OCI-LY3 (cell line): Measurements from ENCODE around the gene DIPK1B.

Experiments
- H2AFZ ChIP-seq: fragments of 200-600, 300-600 bp; shearing (Covaris generic); 2 replicates; pipeline ENCODE4 v1.6.0; 2014; ENCODE audit warnings: antibody characterized with exemption, low read depth, low read length
- H3K27ac ChIP-seq: fragments of 200-600, 300-600 bp; sonication (generic); 2 replicates; pipeline ENCODE4 v1.5.1; 2014; ENCODE audit warnings: mild to moderate bottlenecking, low read length, moderate library complexity, mixed read lengths
- H3K27me3 ChIP-seq: fragments of 200-600, 300-600 bp; sonication (generic); 2 replicates; pipeline ENCODE4 v1.6.1; 2014; ENCODE audit warnings: low read depth, low read length, mixed read lengths
- H3K36me3 ChIP-seq: fragments of 200-600, 300-600 bp; sonication (generic); replicated peaks from 2 replicates; pipeline ENCODE3; 2014; ENCODE audit warnings: low read depth, low read length, mixed read lengths
- H3K4me1 ChIP-seq: fragments of 300-600, 200-600 bp; sonication (generic); 2 replicates; pipeline ENCODE4 v1.6.1; 2014; ENCODE audit warnings: low read length, mixed read lengths
- H3K4me2 ChIP-seq: fragments of 200-600, 300-600 bp; sonication (generic); 2 replicates; pipeline ENCODE4 v1.6.1; 2014; ENCODE audit warnings: low read length, mixed read lengths
- H3K4me3 ChIP-seq: fragments of 300-600, 200-600 bp; sonication (generic); 2 replicates; pipeline ENCODE4 v1.5.1; 2014; ENCODE audit warnings: antibody characterized with exemption, mild to moderate bottlenecking, low read length, moderate library complexity
- H3K79me2 ChIP-seq: fragments of 300-600, 200-600 bp; shearing (Covaris generic); 2 replicates; pipeline ENCODE4 v1.6.1; 2014; ENCODE audit warnings: mild to moderate bottlenecking, low read length, mixed read lengths
- H3K9ac ChIP-seq: fragments of 300-600, 200-600 bp; shearing (Covaris generic); 2 replicates; pipeline ENCODE4 v1.6.0; 2014; ENCODE audit warnings: mild to moderate bottlenecking, low read length, moderate library complexity
- H3K9me3 ChIP-seq: fragments of 200-600, 300-600 bp; shearing (Covaris generic); 2 replicates; pipeline ENCODE4 v1.6.1; 2014; ENCODE audit warnings: low read length, mixed read lengths; ENCODE audit not compliant: insufficient read depth
- H4K20me1 ChIP-seq: fragments of 200-600, 300-600 bp; sonication (generic); 2 replicates; pipeline ENCODE4 v1.6.1; 2016; ENCODE audit warnings: low read length, mixed read lengths; ENCODE audit not compliant: insufficient read depth
- EZH2phosphoT487 ChIP-seq: fragments of 200-600 bp; shearing (Covaris generic); IDR thresholded peaks from 2 replicates; pipeline ENCODE4 v1.6.1; 2018; ENCODE audit warnings: antibody characterized with exemption, mixed run types, low read depth
- TF ChIP-seq, protein P1 (sequence below): fragments of 200-600, 300-600 bp; sonication (generic); IDR thresholded peaks from 2 replicates; pipeline ENCODE4 v1.5.1; 2014; ENCODE audit warnings: antibody characterized with exemption, low read length, low read depth

DIPK1B gene

DNA sequence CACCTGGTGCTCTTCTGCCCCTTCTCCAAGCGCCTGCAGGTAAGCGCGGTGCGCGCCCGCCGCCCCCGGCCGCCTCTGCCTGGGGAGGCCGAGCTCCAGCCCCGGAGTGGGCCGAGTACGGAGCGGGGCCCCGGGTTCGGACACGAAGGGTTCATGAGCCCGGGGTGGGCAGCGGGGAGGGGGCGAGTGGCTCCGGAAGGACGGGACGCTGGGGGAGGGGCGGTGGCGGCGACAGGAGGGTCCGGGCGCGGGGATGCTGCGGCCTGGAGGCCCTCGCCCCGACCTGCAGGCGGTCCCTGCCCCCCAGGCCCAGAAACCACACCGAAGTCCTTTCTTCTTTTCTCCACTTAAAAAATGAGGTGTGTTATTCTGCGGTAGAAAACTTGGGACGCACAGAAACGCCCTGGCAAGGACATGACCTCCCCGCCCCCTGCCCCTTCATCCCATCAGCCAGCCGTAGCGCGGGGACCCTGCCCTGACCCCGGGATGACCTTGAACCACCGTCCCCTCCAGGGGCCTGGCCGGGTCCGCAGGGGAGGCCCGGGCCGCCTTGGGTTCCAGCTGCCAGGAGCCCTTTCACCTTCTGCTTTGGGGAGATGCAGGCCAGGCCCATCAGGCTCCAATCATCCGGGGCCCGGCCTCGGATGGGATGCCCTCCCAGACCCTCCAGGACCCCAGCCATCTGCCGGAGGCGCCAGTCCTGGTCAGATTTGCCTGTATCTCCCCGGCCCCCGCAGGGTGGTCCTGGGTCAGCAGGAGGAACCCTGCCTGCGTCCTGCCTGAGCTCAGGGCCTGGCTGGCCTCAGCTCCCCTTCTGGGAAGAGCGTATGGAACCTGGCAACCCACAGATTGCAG, 545 bp downstream of the DIPK1B start:
- no peaks in the 10 kb centered on the region for H3K4me1 ChIP-seq
- H3K36me3 ChIP-seq = no peaks in the 10 kb centered on the region
- no peaks in the 10 kb centered on the region for H3K9me3 ChIP-seq
- peak overlapping the region; percentile 72 for H3K4me2 ChIP-seq
- TF ChIP-seq EZH2phosphoT487 = no peak
- TF ChIP-seq, protein P1, sequence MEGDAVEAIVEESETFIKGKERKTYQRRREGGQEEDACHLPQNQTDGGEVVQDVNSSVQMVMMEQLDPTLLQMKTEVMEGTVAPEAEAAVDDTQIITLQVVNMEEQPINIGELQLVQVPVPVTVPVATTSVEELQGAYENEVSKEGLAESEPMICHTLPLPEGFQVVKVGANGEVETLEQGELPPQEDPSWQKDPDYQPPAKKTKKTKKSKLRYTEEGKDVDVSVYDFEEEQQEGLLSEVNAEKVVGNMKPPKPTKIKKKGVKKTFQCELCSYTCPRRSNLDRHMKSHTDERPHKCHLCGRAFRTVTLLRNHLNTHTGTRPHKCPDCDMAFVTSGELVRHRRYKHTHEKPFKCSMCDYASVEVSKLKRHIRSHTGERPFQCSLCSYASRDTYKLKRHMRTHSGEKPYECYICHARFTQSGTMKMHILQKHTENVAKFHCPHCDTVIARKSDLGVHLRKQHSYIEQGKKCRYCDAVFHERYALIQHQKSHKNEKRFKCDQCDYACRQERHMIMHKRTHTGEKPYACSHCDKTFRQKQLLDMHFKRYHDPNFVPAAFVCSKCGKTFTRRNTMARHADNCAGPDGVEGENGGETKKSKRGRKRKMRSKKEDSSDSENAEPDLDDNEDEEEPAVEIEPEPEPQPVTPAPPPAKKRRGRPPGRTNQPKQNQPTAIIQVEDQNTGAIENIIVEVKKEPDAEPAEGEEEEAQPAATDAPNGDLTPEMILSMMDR = no peak
- H3K27me3 ChIP-seq = no peaks in the 10 kb centered on the region
- no peaks in the 10 kb centered on the region for H4K20me1 ChIP-seq
- H3K4me3 ChIP-seq = peak overlapping the region; percentile 81
- H2AFZ ChIP-seq = no peak overlapping the region
- no peak overlapping the region for H3K27ac ChIP-seq
- peak overlapping the region; percentile 63 for H3K9ac ChIP-seq
- H3K79me2 ChIP-seq = no peaks in the 10 kb centered on the region

DNA sequence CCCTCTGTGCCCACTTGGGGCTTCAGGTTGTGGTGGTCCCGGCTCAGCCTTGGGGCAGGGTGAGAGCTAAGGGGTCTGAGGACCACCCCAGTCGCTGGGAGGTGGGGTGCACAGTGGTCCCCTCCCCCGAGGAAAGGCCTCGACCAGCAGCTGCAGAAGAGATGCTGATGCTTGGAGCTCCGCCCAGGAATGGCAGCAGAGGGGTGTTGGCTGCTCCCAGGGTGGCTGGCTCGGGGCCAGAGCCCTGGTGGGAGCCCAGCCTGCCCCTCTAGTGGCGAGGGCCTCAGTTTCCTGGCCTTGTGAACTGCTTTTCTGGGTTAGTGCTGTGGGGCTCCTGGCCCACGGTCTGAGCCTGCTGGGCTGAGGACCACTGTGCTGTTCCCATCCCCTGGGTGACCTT, 1.2 kb downstream of the DIPK1B start:
- peak overlapping the region; percentile 63 for H3K9ac ChIP-seq
- H3K36me3 ChIP-seq = no peaks in the 10 kb centered on the region
- no peak overlapping the region for H2AFZ ChIP-seq
- H3K4me2 ChIP-seq = peak overlapping the region; percentile 72
- H3K79me2 ChIP-seq = no peaks in the 10 kb centered on the region
- no peaks in the 10 kb centered on the region for H3K27me3 ChIP-seq
- H3K4me3 ChIP-seq = peak overlapping the region; percentile 81
- no peaks in the 10 kb centered on the region for H3K9me3 ChIP-seq
- no peak overlapping the region for H3K27ac ChIP-seq
- no peaks in the 10 kb centered on the region for H4K20me1 ChIP-seq
- no peak for TF ChIP-seq EZH2phosphoT487
- TF ChIP-seq, protein P1 = no peak
- H3K4me1 ChIP-seq = no peaks in the 10 kb centered on the region

DNA sequence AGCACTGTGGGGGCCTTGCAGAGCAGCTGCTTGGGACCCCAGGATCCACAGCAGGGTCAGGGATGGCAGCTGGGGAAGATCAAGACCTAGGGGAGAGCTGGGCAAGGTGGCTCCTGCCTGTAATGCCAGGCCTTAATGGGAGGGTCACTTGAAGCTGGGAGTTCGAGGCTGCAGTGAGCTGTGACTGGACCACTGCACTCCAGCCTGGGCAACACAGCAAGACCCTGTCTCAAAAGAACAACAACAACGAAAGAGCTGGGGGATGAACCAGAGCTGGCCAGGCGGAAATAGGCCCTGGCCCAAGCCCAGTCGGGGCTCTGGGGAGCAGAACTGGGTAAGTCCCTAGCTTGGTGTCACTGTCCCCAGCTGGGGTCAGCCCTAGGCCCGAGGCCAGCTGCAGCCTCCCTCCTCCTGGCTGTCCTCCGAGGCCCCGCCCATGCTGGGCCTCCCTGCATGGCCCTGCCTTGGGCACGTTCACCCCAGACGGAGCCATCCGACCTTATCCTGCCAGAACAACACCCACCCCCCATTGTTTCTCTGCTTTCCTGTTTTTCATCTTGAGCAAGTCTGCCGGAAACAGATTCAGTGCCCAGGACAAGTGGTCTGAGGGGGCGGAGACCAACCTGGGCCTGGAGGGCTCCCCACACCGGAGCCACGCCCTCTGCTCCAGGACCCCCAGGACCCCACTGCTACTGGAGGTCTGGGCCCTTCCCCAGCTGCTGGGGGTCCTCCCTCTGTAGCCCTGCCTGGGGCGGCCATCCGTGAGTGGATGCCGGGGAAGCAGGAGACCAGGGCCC, 1.9 kb downstream of the DIPK1B start:
- H3K9ac ChIP-seq = no peak overlapping the region
- H3K4me3 ChIP-seq = peak overlapping the region; percentile 81; the same call in 1 of the 2 replicates
- TF ChIP-seq, protein P1 = no peak
- no peak for TF ChIP-seq EZH2phosphoT487
- peak overlapping the region; percentile 72 for H3K4me2 ChIP-seq
- no peak overlapping the region for H3K27ac ChIP-seq
- no peaks in the 10 kb centered on the region for H3K36me3 ChIP-seq
- no peaks in the 10 kb centered on the region for H3K27me3 ChIP-seq
- H3K9me3 ChIP-seq = no peaks in the 10 kb centered on the region
- H4K20me1 ChIP-seq = no peaks in the 10 kb centered on the region
- no peak overlapping the region for H2AFZ ChIP-seq
- H3K4me1 ChIP-seq = peaks cover 3% of the 10 kb centered on the region; the same call in 1 of the 2 replicates
- no peaks in the 10 kb centered on the region for H3K79me2 ChIP-seq

DNA sequence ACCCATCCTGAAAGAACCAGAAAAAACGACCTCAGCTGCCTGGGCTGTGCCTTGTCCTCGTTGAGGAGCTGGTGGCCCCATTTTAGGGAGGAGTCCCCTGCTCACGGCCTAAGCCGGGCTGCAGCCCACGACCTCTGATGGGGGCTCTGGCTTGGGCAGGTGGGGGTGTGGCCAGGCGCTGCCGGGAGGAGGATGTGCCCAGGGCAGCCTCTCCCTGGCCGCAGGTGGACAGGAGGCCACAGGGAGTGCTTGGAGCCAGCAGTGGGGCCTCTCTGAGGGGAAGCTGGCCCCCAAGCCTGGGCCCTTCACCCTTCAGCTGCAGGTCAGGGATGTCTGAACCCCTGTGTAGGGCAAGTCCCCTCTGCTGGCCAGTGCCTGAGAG, 2.5 kb downstream of the DIPK1B start:
- Histone ChIP-seq H3K4me3 (no peak overlapping the region), H2AFZ (no peak overlapping the region), H4K20me1 (no peaks in the 10 kb centered on the region), H3K79me2 (no peaks in the 10 kb centered on the region), H3K9ac (no peak overlapping the region), H3K4me2 (no peak overlapping the region), H3K27me3 (no peaks in the 10 kb centered on the region), H3K9me3 (no peaks in the 10 kb centered on the region), H3K27ac (no peak overlapping the region), H3K4me1 (peaks cover 7% of the 10 kb centered on the region; the same call in 1 of the 2 replicates), H3K36me3 (no peaks in the 10 kb centered on the region)
- TF ChIP-seq, protein P1 = no peak
- TF ChIP-seq EZH2phosphoT487 = no peak
